Activated CD8-positive, alpha-beta memory T cell treated with anti-CD3 and anti-CD28 coated beads, Interleukin-2, amount 50 U/mL, for 1 hour (primary cell): ENCODE data around the gene MRPL44.
"Not testable (repeated sequence)": the region's sequence is repeated elsewhere in the genome, so short reads cannot be mapped to it uniquely, and the experiment has no call there.

Experiments used
- DNase-seq: peaks from one replicate; pipeline ENCODE4 v3.0.0-alpha.2; 2020; ENCODE audit errors: extremely low read depth

MRPL44 gene

DNA sequence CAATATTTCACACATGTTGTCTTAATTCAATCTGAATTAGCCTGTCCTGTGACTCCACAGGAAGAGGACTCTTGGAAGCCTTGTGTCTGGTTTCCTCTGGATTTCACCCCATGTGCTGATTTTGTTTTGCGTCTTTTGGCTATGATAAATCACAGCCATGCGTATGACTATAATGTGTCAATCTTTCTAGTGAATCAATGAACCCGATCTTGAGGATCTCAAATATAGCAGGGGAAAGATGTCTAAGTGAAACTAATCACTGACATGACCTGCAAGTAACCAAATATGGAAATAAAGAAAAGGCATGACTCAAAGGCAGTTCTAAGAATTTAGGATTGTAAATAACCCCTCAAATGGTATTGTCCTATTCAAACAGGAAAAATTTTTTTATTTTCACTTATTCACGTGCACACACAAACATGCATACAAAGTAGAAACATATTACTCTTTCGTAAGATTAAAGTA lies 20.4 kb upstream of the MRPL44 start:
- no peak for DNase-seq

DNA sequence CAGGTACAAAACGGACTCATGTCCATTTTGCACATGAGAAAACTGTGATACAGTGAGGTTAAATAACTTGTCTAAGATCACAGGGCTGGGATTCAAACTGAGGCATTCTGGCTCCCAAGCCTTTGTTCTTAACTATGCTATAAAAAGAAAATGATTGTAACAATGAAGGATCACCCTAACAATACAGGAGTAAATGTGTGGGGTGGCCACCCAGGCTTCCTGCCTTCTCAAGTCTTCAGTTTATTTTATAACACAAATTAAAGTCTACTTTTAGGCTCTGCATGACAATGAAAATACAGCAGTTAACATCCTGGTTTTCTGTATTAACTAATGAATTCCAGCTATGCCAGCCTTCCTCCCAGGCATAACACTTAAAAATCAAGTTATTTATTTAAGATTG lies 19.7 kb upstream of the MRPL44 start:
- no peak for DNase-seq

DNA sequence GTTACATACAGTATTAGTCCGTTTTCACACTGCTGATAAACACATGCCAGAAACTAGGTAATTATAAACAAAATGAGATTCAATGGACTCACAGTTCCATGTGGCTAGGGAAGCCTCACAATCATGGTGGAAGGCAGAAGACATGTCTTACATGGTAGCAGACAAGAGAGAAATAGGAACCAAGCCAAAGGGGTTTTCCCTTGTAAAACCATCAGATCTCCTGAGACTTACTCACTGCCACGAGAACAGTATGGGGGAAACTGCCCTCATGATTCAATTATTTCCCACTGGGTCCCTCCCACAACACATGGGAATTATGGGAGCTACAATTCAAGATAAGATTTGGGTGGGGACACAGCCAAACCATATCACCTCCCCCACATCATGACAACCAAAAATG lies 17.8 kb upstream of the MRPL44 start:
- not testable (repeated sequence) for DNase-seq

DNA sequence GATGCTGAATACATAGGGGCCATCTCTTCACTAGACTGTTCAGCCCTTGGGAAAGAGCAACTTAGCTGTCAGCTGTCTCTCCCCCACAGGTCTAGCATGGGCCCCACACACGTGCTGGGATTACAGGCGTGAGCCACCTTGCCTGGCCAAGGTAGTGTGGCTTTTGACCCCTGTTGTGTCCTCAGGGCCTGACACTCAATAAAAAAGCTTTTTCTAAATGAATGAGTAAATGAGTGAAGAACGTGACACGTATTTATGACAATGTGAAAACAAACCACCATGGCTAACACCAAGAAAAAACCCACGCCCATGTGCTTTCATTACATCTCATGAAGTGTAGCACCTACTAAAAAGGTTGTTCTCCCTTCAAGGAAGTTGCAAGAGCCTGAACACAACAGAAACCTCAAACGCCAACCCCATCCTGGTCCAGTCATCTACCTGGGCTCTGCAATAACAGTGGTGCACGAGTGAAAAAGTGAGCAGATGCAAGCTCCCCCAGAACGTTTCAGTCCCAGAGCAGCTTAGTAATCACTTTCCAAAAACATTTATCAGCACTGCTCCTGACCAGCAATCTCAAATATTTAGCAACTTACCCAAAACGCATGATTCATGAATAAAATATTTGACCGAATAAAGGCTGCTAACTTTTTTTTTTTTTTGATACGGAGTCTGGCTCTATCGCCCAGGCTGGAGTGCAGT lies 15.5 kb upstream of the MRPL44 start:
- no peak for DNase-seq

DNA sequence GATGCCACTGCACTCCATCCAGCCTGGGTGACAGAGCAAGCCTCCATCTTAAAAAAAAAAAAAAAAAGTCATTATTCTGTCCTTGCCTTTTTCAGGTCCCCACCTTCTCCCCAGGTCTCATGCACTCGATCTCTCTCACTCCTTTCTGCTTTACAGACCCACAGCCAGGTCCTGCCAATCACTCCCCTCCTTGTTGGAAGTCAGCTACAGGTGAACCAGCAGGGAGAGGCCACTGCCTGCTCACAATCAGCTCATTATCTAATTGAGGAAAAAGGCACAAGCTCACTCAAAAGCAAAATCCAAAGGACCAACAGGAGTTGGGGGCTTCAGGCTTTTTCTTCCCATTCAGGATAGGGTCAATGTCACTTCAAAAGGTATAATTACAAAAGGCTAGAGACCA lies 14.1 kb upstream of the MRPL44 start:
- DNase-seq: no peak

DNA sequence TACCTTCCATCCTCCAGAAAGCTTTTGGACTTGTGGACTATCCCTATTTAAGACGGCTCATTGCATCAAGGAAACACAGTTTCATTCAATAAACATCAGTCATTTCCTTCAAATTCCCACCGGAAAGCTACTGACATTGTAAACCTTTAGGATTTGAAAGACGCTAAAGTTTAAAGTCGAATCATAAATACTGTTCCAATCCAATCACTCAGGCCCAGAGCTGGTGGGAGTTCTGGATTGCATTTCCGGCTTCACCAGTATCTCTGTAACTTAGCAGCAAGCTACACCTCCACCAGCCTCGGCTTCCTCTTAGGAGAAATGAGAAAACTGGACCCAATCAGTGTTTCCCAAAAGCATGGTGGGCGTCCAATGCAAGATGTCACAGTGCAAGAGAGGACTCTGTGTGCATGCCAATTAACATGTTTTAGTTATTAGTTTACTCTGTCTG lies 13.7 kb upstream of the MRPL44 start:
- DNase-seq: no peak

DNA sequence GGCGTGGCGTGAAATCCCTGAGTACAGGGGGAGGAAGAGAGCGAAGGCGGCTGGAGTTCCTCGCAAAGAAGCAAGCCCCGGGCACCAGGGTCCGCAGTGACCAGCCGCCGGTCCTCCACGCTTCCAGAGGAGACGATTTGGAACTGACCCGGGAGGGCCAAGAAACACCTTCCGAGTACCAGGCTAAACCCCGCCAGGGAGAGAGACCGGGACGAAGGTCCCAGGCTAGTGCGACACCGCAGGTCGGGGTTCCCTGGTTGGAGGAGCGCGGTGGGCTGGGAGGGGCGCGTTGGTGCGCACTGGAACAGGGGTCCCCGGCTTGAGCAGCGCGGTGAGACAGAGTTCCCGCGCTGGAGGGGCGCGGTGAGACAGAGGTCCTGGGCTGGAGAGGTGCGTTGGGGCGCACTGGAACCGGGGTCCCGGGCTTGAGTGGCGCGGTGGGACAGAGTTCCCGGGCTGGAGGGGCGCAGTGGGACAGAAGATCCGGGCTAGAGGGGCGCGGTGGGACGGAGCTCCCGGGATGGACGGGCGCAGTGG lies 13.0 kb upstream of the MRPL44 start:
- no peak for DNase-seq

DNA sequence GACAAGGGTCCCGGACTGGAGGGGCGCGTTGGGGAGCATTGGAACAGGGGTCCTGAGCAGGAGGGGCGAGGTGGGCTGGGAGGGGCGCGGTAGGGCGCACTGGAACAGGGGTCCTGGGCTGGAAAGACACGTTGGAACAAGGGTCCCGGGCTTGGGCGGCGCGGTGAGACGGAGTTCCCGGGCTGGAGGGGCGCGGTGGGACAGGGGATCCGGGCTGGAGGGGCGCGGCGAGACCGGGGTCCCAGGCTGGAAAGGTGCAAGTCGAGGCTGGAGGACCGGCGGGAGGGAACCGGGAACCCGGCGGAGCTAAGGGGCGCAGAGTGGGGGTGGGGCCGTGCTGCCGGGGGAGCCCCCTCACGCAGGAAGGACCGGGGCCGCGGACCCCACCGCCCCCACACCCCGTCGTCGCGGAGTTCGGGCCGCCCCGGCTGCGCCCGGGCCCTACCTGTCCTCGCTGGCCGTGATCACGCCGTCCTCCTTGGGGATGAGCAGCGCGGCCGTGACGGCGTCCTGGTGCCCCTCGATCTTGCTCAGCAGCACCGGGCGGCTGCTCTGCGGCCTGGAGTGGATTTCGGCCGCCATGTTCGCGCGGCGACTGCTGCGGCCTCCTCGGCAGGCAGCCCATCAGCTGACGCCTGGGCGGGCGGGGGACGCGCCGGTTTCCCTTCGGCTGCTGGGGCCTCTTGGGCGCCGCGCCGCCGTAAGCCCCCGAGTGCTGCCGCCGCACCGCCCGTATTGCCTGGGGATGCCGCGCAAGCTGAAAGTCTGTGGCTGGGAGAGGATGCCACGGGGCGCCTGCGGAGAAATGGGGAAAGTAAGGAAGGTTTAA lies 12.3 kb upstream of the MRPL44 start, which contains the start of gene WDFY1:
Gene WDFY1, minus strand, starts transcription at position 633 of the 829 bp plus-strand sequence. Its CDS starts 51 bp downstream, at position 582.
- DNase-seq: no peak

DNA sequence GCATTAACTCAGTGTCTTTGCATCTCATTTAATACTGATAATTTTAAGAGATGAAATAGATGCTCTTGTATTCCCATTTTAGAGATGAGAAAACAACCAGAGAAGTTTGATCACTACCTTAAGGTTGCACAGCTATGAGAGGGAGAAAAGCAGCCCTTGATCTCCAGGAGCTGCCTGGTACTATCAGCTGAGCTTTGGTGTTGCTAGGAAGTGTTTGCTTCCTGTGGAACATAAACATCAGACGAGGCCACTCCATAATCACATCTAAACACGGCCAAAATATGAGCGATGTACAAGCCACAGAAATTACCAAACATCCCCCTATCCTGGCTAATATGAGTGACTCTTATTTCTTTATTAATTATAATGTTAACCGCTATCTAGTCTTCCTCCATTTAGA lies 11.5 kb upstream of the MRPL44 start:
- DNase-seq: no peak

DNA sequence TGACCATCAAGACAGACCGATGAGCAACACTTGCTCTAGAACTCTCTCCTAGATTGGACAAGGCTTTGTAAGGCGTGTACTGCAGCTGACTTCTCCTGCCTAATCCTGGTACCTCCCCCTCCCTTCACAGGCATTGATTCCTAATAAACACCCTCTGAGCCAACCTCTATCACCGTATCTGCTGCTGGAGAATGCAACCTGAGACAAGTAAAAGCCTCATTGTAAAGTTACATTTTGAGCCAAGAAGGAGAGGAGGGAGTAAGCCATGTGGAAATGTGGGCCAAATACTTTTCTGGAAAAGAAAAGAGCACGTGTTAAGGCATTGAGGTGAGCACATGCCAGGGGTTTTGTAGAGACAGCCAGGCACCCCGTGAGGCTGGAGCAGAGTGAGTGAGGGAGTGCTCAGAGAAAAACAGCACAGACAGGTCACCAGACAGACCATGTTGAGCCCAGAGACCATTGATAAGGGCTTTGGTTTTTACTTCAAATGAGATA lies 9.5 kb upstream of the MRPL44 start:
- DNase-seq: no peak

DNA sequence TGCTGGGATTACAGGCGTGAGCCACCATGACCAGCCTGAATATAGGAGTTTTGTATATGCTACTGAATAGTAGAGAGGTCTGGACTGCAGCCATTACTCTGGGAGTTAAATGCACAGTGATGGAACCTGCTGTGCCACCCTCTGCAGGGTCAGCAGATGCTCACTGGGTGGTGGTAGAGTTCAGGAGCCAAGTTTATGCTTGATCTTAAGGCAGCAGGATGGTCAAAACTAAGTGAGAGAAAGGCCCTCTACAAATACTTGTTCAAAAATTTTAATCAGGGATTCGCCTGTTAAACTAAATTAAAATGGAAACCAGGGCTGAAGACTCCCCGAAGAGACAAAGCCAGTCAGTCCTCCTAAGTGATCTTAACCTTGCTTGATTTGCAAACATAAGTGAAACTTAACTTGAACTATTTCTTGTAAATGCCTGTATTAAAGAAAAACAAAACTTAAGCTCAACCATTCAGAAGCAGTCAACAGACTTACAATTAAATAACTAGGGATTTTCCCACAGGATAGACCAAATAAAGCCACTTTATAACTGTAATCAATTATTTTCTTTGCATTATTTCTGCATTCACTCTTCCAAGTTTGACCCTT lies 7.9 kb upstream of the MRPL44 start:
- DNase-seq: no peak

DNA sequence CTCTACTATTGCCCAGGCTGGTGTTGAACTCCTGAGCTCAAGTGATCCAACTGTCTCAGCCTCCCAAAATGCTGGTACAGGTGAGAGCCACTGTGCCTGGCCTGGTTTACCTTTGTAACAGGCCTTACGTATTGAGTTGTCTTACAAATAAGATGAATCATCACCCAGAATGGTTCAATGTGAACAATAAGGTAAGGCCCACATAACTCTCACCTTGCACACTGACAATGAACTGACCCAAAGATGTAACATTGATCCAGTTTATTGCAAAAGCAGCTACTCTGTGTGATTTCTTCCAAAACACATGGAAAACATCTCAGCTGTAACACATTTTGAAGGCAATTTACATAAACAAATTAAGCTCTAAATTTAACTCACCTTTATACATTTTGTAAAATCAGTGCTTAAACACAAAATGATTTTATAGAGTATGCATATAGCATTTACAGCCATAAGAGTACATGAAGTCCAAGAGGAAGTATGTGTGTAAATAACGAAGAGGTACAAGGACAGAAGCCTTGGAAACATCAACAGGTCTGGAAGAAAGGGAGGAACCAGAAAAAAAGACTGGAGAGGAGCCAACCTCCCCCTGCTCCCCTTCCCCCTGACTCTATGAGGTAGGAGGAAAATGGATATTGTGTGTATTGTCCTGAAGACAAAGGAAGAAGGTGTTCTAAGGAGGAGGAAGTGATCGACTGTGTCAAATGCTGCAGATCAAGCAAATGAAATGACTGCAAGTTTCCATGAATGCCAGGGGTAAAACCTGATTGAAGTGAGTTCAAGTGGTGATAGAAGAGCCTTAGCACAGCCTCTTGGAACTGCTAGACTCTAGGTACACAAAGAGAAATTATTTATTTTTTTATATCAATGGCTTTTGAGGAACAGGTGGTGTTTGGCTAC lies 6.6 kb upstream of the MRPL44 start:
- no peak for DNase-seq

DNA sequence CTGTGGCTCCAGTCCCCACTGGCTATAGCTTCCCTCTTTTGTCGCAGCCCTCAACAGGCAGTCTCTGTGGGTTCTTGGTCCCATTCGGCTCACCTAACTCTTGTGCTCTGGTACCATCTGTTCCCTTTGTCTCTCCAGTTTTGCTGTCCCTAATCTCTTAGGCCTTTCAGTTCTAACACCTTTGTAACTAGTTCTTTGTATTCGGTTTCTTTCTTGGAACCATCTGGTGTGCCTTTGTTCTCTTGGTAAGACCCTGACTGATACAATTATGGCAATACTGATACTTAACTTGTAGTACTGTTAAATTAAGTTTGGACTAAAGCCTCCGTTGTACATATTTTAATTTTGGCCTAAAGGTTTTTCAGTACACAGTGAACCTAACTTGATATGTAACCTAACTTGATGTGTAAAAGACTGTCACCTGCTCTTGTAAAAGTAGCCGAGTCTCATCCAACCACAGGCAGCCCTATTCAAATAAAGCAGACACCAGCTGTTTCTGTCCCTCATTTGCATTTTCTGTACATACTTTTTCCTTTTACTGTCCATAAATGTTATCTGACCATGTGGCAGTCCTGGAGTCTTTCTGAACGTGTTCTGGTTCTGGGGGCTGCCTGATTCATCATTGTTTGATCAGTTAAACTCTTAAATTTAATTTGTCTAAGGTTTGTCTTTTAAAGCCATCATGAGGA lies 4.8 kb upstream of the MRPL44 start:
- DNase-seq: no peak

DNA sequence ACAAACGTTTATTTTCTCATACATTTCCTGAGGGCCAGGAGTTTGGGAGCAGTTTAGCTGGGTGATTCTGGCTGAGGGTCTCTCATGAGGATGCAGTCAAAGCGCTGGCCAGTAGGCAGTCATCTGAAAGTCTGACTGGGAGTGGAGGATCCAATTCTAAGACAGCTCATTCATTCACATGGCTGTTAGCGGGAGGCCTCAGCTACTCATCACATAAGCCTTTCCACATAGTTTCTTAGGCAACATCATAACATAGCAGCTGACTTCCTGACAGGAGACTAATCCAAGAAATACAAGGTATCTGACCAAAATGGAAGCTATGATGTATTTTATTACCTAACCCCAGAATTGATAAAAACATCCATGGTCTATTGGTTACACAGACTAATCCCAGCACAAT lies 2.9 kb upstream of the MRPL44 start:
- no peak for DNase-seq

DNA sequence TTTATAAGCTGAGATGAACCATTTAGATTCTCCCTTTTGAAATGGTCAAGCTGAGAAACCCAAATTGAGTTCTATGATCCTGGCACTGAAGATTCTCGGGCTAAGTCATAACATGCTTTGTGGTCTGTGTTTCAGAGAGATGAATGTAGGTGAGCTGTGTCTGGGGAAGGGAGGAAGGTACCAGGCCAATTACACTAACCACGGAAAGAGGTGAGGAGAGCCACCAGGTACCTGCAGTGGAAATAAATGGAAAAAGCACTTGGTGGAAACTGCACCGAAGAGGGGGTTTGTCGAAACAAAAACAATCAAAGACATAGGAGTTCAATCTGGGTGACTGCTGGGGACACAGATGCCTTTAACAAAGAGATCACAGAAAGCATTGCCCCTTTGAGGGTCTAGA lies 963 bp upstream of the MRPL44 start:
- DNase-seq: no peak

DNA sequence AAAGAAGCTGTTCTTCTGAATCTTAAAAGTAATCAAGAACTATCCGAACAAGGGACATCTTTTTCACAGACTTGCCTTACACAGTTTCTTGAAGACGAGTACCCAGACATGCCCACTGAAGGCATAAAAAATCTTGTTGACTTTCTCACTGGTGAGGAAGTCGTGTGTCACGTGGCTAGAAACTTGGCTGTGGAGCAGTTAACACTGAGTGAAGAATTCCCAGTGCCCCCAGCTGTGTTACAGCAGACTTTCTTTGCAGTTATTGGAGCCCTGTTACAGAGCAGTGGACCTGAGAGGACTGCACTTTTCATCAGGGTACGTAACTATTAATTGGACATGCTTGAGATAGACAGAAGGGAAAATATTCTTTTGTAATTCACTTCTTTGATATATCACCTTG lies 2.4 kb downstream of the MRPL44 start:
- no peak for DNase-seq

DNA sequence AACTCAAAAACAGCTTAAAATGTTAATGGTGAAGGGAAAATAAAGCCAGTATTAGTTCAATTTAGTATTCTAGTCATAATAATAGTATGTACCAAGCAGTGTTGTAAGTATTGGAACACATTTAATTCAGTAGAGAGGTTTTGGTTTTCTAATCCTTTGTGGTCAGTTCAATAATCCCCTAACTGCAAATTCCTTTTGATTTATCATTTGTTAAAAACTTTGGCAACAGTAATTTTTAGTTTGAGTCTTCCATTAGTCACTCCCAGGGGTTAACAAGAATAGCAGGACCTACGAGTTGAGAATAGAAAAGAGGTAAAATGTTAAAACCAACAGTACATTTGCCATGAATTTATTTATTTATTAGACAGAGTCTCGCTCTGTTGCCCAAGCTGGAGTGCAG lies 10.7 kb downstream of the MRPL44 start:
- DNase-seq: no peak

DNA sequence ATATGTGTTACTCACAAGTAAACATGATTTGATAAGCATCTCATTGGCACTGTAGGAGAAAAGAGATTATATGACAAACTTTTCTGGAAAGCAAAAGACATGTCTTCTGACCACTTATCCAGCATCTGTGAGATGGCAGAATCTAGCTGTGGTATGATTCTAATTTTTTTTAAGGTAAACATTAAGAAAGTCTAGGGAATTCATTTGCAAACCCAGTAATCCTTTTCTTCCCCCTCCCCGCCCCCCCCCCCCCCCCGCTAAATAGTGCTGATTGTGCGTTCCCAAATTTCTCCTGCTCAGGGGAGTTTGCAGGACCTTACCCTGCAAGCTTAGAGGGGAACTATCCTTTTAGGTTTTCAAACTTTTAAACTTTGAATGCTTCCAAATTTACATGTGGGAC lies 12.1 kb downstream of the MRPL44 start:
- no peak for DNase-seq

DNA sequence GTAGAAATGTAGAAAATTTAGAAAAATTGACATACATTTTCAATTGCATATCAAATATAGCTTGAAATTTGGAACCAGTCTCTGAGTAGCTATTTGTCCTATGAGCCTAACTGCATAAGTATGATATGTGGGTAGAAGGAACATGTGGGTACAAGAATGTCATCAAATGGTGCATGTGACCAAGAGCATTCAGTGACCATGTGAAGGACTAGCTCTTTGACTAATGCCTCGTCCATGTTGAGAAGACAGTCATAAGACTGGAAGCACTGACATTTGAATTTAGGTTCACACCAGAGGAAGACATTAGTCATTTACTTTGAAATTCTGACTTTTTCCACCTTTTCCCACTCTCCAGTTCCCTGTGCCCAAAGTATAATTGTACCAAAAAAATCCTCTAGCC lies 12.6 kb downstream of the MRPL44 start:
- no peak for DNase-seq

DNA sequence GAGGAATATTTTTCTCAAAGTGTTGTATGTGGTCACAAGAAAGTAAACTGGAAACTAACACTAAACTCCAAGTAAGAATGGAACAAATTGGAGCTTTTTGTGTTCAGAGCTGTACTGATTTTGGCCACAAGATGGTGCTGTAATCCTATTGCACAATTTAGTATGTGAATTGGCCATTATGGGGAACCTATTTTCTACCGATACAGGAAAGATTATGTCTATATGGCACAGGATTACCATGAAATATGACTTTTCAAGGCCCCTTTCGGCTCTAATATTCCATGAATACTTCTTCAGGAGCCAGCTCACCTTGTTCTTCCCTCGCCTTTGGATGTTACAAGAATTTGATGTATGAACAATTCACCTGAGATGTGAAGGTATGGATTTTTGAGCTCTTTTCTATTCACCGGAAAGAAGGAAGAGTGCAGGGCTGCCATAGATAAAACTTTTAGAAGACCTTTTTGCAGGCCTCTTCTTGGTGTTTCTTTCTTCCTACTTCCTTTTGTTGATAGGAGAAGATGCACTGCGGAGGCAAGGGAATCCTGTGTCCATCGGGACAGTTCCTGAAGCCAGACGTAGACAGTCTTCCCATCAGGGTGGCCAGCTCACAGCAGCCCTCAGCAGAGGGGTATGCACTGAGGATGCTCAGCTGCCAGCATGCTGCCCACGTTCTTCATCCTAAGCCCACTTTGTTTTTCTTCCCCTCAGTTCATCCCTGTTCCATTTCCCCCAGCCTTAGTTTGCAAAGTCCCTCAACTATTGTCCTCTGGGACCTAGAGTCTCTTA lies 13.3 kb downstream of the MRPL44 start:
- DNase-seq: no peak
